ENCODE data around the gene SLC2A13.
A peak's percentile ranks its signal among the peaks of the same experiment; 100 is the strongest.

SLC2A13 gene

GRCh38 chr12:40105515-40106201 lies at the start of gene SLC2A13:
SLC2A13 (minus strand) TSS chr12:40106081; CDS start chr12:40105808, 273 bp downstream.
- no peaks in the 10 kb centered on the region for H3K9me2 ChIP-seq (replicated peaks; ENCODE audit: insufficient read depth, low read length)
- H3K79me2 ChIP-seq (ENCODE audit: insufficient read depth, low read length), result no peaks in the 10 kb centered on the region
- peak within 1 kb of the TSS; percentile 91 for H3K9ac ChIP-seq (ENCODE audit: low read length)
- TF ChIP-seq, protein P1, sequence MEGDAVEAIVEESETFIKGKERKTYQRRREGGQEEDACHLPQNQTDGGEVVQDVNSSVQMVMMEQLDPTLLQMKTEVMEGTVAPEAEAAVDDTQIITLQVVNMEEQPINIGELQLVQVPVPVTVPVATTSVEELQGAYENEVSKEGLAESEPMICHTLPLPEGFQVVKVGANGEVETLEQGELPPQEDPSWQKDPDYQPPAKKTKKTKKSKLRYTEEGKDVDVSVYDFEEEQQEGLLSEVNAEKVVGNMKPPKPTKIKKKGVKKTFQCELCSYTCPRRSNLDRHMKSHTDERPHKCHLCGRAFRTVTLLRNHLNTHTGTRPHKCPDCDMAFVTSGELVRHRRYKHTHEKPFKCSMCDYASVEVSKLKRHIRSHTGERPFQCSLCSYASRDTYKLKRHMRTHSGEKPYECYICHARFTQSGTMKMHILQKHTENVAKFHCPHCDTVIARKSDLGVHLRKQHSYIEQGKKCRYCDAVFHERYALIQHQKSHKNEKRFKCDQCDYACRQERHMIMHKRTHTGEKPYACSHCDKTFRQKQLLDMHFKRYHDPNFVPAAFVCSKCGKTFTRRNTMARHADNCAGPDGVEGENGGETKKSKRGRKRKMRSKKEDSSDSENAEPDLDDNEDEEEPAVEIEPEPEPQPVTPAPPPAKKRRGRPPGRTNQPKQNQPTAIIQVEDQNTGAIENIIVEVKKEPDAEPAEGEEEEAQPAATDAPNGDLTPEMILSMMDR (IDR thresholded peaks at IDR 0.05; ENCODE audit: insufficient read depth, low read length, poor library complexity, severe bottlenecking), result no peak
- no peak for TF ChIP-seq EZH2phosphoT487 (conservative IDR thresholded peaks at IDR 0.05; ENCODE audit: low read length)
- peaks cover 10% of the 10 kb centered on the region for H3F3A ChIP-seq (ENCODE audit: insufficient read depth)
- H3K9me3 ChIP-seq (ENCODE audit: insufficient read depth, low read length), result no peaks in the 10 kb centered on the region
- H2AFZ ChIP-seq (ENCODE audit: low read depth, low read length, severe bottlenecking), result peak within 1 kb of the TSS; percentile 96
- no peaks in the 10 kb centered on the region for H4K20me1 ChIP-seq (ENCODE audit: low read depth, low read length)
- H3K36me3 ChIP-seq (ENCODE audit: low read length), result no peaks in the 10 kb centered on the region
- H3K27ac ChIP-seq (ENCODE audit: low read depth, low read length), result peak within 1 kb of the TSS; percentile 49
- peak within 1 kb of the TSS; percentile 88 for H3K4me2 ChIP-seq (ENCODE audit: low read depth, low read length, poor library complexity, severe bottlenecking)
- H3K4me3 ChIP-seq (ENCODE audit: insufficient read depth, low read length, poor library complexity, severe bottlenecking), result peak within 1 kb of the TSS; percentile 91
- no peaks in the 10 kb centered on the region for H3K27me3 ChIP-seq (ENCODE audit: low read length)

DNA sequence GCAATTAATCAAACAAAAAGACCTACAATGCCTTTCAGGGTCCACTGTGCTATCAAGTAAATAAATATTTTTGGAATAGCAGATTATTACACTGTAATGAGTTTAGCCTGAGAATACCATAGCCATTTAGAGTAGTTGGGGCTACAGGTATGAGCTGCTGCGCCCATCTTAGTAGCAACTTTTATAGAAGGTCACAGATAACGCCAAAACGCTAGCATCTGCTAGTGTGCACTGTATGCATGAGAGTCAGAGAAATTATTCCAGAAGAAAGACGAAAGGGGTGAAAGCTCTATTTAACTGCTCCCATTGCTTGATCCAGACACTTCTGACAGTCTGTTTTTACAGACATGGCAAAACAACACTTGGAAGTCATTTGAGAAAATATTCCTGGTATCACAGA lies 48.5 kb upstream of the SLC2A13 start:
- H4K20me1 ChIP-seq (ENCODE audit: low read depth, low read length), result no peaks in the 10 kb centered on the region
- H3F3A ChIP-seq (ENCODE audit: insufficient read depth), result no peaks in the 10 kb centered on the region
- no peaks in the 10 kb centered on the region for H3K9me2 ChIP-seq (replicated peaks; ENCODE audit: insufficient read depth, low read length)
- H3K4me2 ChIP-seq (ENCODE audit: low read depth, low read length, poor library complexity, severe bottlenecking), result no peak overlapping the region
- H2AFZ ChIP-seq (ENCODE audit: low read depth, low read length, severe bottlenecking), result no peak overlapping the region
- H3K9me3 ChIP-seq (ENCODE audit: insufficient read depth, low read length), result no peaks in the 10 kb centered on the region
- no peaks in the 10 kb centered on the region for H3K79me2 ChIP-seq (ENCODE audit: insufficient read depth, low read length)
- no peaks in the 10 kb centered on the region for H3K27me3 ChIP-seq (ENCODE audit: low read length)
- H3K9ac ChIP-seq (ENCODE audit: low read length), result no peak overlapping the region
- no peak overlapping the region for H3K27ac ChIP-seq (ENCODE audit: low read depth, low read length)
- no peak overlapping the region for H3K4me3 ChIP-seq (ENCODE audit: insufficient read depth, low read length, poor library complexity, severe bottlenecking)
- H3K36me3 ChIP-seq (ENCODE audit: low read length), result no peaks in the 10 kb centered on the region
- TF ChIP-seq, protein P1 (IDR thresholded peaks at IDR 0.05; ENCODE audit: insufficient read depth, low read length, poor library complexity, severe bottlenecking), result no peak
- no peak for TF ChIP-seq EZH2phosphoT487 (conservative IDR thresholded peaks at IDR 0.05; ENCODE audit: low read length)

DNA sequence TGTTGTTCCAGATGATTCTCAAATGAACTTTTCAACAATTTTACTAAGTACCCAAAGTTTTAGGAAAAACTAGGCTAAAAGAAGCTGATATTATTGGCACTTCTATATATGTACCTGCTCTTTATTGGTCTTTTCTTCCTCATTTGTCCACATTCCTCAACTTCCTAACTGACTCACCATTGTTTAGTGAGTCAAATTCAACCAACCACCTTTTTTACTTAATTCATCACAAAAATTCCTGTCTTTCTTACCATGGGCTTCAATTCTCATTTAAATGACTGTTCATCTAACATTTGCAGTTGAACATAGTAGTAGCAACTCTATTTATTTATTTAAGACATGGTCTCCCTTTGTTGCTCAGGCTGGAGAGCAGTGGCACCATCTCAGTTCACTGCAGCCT lies 47.6 kb upstream of the SLC2A13 start:
- no peak overlapping the region for H3K9ac ChIP-seq (ENCODE audit: low read length)
- H3F3A ChIP-seq (ENCODE audit: insufficient read depth), result no peaks in the 10 kb centered on the region
- no peaks in the 10 kb centered on the region for H3K27me3 ChIP-seq (ENCODE audit: low read length)
- H3K4me2 ChIP-seq (ENCODE audit: low read depth, low read length, poor library complexity, severe bottlenecking), result no peak overlapping the region
- H4K20me1 ChIP-seq (ENCODE audit: low read depth, low read length), result no peaks in the 10 kb centered on the region
- no peaks in the 10 kb centered on the region for H3K9me3 ChIP-seq (ENCODE audit: insufficient read depth, low read length)
- no peak for TF ChIP-seq EZH2phosphoT487 (conservative IDR thresholded peaks at IDR 0.05; ENCODE audit: low read length)
- TF ChIP-seq, protein P1 (IDR thresholded peaks at IDR 0.05; ENCODE audit: insufficient read depth, low read length, poor library complexity, severe bottlenecking), result no peak
- no peaks in the 10 kb centered on the region for H3K36me3 ChIP-seq (ENCODE audit: low read length)
- H3K27ac ChIP-seq (ENCODE audit: low read depth, low read length), result no peak overlapping the region
- no peaks in the 10 kb centered on the region for H3K79me2 ChIP-seq (ENCODE audit: insufficient read depth, low read length)
- no peak overlapping the region for H3K4me3 ChIP-seq (ENCODE audit: insufficient read depth, low read length, poor library complexity, severe bottlenecking)
- H2AFZ ChIP-seq (ENCODE audit: low read depth, low read length, severe bottlenecking), result peak overlapping the region; percentile 31
- no peaks in the 10 kb centered on the region for H3K9me2 ChIP-seq (replicated peaks; ENCODE audit: insufficient read depth, low read length)
